HG03097 (cell line): ENCODE data around the gene NEK2.
"Not testable (repeated sequence)": the region's sequence is repeated elsewhere in the genome, so short reads cannot be mapped to it uniquely, and the experiment has no call there.

Experiments used
- ATAC-seq: cut with Tn5 transposase; IDR thresholded peaks from one replicate; pipeline ENCODE4 v1.9.1; 2021; ENCODE audit not compliant: unreplicated experiment, low FRiP score

Gene NEK2

DNA sequence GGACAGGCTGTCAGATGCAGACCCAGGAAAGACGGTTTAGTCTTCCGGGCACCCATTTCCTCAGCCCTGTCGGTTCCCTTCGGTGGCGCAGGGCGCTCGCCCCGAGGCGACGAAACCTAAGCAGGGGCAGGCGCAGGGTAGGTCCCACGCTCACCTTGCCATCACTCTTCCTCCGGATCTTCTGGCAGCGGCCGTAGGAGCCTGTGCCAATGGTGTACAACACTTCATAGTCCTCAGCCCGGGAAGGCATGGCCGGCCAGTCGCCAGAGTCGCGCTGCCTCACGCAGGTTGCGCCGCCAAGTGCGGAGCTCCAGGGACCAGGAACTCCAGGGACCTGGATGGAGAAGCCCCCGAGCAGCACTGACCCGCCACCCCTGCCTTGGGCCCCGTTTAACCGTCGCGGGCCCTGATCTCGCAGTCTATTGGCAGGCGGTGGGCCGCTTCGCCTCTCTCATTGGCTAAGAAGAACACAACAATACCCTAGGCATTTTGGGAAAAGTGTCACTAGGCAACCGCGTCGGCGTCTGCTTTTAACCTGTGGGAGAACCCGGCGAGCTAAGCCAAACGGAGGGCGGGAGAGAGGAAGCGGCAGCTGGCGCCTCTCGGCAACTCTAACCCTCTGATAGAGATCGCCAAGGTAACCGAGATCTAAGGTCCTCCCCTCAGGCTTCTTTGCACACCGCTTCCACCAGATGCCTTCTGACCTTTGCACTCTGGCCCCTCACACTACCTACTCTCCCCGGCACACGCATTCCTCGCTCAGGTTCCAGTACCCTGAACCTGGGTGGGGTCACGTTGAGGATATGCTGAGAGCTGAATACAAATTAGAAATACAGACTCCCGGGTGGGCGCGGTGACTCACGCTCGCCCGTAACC, at the start of gene NEK2:
NEK2 (minus strand) TSS at position 392 of the 876 bp plus-strand sequence; CDS start at position 250, 142 bp downstream.
- peak; percentile 91 for ATAC-seq

DNA sequence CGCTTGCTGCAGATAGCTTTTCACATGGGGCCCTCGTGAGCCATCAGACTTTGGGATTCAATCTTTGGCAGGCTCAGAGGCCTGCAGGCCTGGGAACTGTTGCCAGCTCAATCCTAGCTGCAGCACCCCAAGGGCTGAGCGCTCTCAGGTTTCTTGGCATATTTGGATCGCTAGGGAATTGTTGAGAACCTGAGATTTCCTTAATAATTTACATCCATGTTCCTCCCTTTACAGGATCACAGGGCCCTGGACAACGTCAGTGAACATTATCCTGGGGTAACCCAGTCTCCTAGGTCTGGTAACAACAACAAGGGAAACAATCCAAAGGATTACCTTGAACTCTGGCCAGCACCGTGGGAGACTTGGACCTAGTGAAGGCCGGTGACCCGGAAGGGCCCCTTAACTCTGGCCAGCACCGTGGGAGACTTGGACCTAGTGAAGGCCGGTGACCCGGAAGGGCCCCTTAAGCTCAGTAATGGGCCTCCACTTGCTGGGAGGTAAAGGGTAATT, 49.3 kb upstream of the NEK2 start:
- ATAC-seq: no peak

DNA sequence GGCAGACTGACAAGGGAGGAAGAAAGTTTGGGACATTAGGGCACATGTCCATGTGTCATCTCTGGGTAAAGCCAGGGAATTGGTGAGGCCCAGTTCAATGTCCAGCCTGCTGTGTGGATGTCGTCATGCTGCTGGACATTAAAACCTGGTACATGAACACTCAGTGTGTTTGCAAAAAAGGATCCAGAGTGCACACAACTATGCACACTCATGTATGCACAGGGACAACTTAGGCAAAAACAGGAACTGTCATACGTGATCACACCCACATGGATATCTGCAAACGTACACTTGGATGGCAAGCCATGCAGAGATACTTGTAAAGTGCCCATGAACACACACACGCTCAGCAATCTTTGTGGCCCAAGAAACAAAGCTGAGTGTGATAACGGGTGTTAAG, 47.9 kb upstream of the NEK2 start:
- ATAC-seq: no peak

DNA sequence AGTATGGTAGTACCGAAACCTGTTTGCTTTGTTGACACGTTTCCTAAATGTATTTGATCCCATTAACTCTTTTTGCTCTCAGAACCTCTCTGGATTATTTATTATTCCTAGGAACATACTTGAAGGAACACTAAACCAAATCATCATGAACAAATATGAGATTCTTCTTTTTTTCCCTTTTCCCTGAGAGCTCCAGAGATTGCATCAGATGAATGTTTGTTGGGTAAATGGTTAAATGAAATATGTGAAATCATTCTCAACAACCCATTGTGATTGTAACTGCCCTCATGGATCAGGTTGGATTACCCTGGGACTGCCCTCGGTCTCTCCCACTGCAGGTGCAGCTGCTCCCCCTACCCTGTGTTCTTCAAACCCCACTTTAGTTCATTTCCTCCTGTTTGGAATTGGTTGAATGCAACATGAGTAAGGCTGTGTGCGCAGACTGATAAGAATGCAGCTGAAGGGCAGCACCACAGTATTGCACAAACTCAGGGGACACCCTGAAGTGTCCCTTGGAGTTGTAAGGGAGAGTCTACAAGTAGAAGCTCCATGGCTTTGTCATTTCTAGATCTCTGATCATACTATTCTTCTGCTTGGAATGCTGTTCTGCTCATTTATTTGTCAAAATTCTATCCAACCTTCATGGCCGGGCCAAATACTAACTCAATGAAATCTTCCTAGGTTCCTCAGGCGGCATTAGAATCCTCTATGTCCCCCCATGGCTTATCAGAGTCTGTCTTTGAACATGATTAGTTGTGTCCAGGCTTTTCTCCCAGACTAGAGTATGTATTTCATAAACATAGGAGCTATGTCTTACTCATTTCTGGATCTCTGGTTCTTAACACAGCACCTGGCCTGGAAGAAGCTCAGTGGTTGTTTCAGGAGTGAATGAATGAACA, 47.1 kb upstream of the NEK2 start:
- no peak for ATAC-seq

DNA sequence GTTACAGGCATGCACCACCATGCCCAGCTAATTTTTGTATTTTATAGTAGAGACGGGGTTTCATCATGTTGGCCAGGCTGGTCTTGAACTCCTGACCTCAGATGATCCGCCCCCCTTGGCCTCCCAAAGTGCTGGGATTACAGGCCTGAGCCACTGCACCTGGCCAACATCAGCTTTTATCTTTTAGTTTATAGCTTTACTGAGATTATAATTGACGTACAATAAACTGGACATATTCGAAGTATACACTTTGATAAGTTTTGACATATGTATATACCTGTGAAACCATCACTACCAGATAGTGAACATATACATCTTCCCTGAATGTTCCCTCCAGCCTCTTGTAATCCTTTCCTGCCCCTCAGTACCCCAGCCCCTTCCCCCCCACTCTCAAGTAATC, 41.1 kb upstream of the NEK2 start:
- ATAC-seq: not testable (repeated sequence)

DNA sequence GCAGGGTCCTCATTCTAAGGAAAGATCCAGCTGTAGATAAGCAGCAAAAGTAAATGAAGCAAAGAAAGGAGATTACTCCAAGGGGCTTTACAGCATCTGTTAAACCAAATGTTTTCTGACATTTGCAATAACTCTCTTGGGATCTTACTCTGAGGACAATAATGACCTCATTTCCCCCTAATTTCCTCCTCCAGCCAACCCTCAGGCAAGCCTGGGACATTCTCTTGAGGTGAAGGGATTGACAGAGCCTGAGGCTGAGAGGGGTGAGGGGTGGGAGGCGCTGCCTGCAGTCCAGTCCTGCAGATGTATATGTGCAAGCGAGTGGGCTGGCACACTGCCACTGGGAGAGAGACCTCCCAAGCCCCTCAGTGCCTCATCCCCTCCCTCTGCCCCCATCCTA, 40.5 kb upstream of the NEK2 start:
- no peak for ATAC-seq

DNA sequence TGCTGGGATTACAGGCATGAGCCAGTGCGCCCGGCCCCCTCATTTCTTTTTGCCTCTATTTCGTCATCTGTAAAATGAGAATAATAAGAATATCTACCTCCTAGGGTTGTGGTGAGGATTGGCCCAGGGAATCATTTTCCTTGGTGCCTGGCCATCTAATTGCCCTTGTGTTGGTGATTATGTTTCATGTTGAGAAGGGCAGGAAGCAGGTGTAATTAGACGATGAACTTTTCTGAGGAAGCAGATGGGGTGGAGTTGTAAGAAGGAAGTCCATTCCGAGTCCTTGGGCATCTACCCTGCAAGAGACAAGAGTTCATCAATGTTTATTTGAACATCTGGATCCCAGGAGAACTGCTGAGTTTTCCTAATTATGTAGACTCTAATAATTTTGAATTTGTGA, 38.7 kb upstream of the NEK2 start:
- no peak for ATAC-seq

DNA sequence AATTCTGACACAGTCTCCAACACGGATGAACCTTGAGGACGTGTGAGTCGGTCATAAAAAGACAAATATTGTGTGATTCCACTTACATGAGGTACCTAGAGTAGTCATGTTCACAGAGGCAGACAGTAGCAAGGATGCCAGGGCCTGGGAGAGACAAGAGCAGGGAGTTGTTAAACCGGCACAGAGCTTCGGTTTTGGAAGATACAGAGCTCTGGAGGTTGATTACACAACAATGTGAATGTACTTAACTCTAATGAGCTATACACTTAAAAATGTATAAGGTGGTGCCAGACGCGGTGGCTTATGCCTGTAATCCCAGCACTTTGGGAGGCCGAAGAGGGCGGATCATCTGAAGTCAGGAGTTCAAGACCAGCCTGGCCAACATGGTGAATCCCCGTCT, 37.8 kb upstream of the NEK2 start:
- no peak for ATAC-seq

DNA sequence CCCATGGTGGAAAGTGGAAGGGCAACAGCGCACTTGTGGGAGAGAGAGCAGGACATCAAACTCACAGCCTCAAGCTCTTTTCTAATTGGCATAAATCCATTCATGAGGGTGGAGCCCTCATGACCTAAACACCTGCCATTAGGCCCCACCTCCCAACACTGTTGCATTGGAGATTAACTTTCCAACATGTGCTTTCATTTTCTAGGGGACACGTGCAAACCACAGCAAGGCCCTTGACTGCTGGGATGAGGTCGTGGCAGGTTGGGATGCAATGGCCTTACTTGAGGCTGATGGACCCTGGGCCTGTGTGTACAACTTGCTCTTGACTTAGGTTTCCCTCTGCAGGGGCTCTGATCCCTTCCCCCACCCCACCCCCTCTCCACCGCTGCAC, 35.9 kb upstream of the NEK2 start:
- ATAC-seq: no peak

DNA sequence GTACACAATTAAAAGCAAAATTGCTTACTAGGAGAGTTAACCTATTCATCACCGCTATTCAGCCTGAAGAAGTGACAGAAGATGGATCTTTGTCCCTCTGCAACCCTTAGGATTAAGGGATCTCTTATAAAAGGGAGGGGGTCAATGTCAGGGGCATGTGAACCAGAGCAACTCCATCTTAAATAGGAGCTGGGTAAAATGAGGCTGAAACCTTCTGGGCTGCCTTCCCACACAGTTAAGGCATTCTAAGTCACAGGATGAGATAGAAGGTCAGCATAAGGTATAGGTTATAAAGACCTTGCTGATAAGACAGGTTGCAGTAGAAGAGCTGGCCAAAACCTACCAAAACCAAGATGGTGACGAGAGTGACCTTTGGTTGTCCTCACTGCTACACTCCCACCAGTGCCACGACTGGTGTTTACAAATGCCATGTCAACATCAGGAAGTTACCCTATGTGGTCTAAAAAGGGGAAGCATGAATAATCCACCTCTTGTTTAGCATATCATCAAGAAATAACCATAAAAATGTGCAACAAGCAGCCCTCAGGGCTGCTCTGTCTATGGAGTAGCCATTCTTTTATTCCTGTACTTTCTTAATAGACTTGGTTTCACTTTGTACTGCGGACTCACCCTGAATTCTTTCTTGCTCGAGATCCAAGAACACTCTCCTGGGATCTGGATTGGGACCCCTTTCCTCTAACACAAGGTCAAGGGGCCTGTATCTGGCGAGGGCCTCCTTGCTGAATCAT, 35.3 kb upstream of the NEK2 start:
- no peak for ATAC-seq

DNA sequence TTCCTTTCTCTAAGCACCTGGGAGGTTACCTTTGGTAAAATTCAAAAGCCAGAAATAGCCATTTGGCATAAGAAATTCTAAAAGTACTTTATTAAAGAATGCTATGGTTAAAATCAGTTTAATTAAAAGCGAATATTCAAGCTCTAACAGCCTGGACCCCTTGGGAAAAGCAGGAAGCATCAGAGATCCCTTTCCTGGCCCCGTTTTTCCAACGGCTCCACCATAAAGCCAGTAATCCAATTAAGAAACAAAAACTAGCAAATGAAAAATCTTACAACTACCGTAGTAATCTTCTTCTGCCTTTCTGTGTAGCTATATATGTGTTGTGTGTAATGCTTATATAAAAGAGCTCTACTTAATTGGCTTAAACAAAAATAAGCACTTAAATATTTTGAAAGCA, 33.5 kb upstream of the NEK2 start:
- ATAC-seq: no peak

DNA sequence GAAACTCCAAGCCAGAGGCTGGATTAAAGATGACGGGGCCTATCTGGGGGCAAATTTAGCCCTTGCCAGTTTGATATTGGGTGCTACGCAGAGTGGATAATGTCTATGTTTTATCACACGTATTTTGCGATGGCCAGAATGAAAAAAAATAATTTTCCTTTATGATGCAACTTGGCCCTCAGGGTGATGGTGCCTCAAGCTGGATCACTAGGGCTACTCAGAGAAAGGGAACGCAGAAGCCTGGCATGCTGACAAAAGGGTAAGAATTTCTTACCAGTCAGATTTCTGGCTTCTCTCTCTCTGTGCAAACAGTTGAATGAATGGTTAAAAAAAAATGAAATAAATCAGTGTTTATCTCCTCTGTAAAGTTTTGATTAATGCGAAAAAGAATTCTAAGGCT, 32.6 kb upstream of the NEK2 start:
- no peak for ATAC-seq

DNA sequence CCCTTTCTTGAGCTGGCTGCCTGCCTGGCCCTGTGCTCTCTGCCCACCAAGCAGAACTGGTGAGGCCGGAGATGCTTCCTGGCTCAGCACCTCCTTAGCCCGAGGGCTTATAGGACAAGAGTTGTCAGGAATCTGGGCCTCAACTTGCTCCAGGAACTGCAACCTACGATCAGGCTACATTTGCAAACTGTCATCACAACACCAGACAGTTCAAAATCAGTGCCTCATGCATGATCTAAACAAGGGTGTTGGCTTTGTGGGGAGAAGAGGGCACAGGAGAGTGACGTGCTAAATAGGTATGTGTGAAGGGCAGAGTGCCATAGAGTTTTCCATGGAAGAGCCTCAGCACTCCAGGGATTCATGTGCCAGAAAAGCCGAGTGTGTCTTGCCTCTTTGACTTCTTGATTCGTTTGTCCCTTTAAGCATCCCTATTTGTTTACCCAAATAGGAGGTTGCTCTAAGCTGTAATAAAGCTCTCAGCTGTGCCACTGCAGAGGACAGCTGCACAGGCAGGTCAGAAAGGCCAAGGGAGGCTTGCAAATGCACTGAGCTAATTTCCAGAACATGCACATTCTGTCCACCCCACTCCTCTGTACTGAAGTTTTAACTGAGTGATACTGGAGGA, 30.2 kb upstream of the NEK2 start:
- no peak for ATAC-seq

DNA sequence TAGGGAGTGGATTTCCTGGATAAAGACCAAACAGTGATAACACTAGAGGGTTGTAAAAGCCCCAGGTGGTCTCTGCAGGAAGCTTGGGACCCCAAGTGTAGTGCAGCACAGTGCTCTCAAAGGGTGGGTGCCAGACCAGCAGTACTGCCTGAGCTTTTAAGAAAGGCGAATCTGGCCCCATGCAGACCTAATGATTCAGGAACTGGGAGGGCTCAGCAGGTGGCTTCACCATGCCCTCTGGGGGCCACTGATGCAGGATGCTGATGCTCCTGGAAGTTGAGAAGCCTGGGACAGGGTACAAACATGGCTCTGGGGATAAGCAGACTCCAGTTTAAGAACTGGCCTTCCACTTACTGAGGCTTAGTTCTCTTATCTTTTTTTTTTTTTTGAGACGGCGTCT, 29.1 kb upstream of the NEK2 start:
- no peak for ATAC-seq

DNA sequence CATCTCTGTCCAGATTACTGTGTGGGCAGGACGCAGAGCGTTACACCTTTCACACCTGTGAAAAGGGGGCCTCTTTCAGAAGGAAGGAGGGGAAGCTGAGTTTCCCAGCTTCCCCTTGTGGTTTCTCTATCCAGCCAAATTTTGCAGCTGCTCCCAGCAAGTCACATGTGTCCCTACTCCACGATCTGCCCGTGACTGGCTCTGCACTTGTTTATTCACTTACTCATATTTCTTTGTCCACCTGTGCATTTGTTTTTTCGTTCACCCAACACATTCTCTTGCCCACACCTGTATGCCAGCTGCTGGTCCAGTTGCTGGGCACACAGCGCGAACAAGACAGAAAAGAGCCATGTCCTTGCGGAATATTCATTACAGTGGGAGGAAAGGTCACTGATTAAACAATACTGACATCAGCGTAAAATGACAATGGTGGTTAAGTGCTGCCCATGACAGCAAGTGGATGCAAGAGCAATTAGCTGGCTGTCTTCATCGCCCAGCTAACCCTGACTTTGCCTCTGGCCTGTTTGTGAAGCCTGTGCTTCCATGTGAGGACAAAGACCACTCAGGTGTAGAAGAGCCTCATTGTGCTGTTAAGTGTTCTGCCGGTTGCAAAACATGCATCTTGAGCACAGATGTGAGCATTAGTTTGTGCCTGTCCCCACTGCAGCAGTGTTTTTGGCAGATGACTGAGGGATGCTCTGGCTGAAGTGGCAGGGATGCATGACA, 28.6 kb upstream of the NEK2 start:
- ATAC-seq: no peak

DNA sequence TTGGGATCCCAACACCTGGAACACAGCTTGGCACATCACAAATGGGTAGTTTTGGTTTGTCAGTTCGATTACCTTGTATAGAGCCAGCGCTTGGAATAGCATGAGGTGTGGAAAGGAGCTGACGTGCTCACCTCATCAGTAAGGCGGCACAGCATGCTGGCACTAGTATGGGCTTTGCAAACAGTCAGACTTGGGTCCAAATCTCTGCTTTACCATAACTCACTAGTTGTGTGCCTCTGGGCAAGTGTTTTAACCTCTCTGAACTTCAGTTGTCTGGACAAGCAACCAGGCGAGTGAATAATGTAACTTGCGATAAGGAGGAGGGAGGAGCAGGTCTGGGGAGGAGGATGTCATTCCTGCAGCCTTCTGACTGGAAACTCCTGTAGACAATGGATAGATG, 26.3 kb upstream of the NEK2 start:
- no peak for ATAC-seq

DNA sequence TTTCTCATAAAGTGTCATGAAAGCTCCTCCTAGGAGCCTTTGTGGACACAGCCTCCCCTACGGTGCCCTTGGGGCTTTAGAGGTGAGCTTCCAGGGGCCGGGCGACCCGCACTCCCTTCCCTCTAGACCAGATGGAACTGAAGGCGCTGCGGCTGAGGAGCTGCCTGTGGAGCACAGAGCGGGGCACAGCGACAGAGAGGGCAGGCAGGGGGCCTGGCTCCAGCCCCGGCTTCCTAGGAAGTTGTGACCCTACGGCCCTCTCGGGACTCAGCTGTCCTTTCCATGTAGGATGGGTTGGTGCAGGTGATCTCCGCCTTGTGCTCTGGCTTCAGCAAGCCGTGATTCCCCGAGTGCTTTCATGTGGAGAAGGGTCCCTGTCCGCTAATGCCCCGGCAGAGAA, 23.6 kb upstream of the NEK2 start:
- ATAC-seq: no peak

DNA sequence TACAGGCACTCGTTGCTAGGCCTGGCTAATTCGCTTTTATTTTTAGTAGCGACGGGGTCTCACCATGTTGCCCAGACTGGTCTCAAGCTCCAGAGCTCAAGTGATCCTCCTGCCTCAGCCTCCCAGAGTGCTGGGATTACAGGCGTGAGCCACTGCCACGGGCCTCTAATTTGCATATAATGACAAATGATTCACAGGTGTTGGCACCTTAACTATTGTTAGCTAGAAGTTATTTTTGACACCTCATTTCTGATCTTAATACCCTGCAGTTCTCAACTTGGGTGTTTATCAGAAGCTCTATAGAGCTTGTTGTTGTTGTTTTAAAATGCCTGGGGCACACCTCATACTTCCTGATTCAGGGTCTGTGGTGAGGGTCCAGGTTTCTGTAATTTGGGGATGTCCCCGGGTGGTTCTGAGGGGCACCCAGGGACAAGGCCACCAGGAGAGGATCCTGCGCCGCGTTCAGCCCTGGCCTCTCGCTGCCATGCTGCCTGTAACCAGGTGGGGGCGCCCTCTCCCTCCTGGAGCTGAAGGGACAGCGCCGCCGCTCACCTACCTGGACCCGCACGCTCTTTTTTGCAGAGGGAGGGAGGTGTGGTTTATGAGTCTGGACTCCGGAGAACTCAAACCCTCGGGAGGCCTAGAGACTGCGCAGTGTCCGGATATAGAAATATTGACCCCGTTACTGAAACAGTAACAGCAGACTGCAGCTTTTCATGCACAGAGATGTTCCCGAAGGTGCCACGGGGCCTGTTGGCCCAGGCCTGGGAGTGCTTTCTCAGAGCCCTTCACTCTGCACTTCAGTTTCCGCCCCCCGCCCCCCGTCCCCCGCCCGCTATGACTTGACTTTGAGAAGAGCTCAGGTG, 23.0 kb upstream of the NEK2 start:
- peak; percentile 60 for ATAC-seq

DNA sequence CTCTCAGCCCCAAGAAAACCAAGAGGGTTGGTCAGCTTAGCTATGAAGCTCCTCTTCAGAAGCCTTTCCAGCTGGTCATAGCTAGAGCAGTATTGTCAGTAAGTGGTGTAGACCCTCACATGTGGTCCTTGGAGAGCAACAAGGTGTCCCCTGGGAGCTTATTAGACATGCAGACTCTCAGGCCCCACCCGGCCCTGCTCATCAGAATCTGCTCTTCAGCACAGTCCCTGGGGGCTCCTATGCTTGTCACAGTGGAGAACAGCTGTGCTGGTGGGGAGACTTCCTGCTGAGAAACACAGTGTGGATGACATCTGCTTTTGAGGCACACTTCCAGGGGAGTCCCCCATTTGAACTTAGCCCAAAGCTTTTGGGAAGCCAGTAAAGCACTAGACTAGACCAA, 21.9 kb upstream of the NEK2 start:
- peak; percentile 85 for ATAC-seq
